CD4-positive, alpha-beta T cell treated with Interleukin-6 for 4 hours (primary cell): ENCODE results near the gene MMP21.
A peak's percentile ranks its signal among the peaks of the same experiment; 100 is the strongest.

ENCODE experiments used
- DNase-seq: peaks from one replicate; pipeline ENCODE4 v3.0.0-alpha.2; 2020; ENCODE audit warnings: mixed read lengths

MMP21 gene, protein sequence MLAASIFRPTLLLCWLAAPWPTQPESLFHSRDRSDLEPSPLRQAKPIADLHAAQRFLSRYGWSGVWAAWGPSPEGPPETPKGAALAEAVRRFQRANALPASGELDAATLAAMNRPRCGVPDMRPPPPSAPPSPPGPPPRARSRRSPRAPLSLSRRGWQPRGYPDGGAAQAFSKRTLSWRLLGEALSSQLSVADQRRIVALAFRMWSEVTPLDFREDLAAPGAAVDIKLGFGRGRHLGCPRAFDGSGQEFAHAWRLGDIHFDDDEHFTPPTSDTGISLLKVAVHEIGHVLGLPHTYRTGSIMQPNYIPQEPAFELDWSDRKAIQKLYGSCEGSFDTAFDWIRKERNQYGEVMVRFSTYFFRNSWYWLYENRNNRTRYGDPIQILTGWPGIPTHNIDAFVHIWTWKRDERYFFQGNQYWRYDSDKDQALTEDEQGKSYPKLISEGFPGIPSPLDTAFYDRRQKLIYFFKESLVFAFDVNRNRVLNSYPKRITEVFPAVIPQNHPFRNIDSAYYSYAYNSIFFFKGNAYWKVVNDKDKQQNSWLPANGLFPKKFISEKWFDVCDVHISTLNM

DNA sequence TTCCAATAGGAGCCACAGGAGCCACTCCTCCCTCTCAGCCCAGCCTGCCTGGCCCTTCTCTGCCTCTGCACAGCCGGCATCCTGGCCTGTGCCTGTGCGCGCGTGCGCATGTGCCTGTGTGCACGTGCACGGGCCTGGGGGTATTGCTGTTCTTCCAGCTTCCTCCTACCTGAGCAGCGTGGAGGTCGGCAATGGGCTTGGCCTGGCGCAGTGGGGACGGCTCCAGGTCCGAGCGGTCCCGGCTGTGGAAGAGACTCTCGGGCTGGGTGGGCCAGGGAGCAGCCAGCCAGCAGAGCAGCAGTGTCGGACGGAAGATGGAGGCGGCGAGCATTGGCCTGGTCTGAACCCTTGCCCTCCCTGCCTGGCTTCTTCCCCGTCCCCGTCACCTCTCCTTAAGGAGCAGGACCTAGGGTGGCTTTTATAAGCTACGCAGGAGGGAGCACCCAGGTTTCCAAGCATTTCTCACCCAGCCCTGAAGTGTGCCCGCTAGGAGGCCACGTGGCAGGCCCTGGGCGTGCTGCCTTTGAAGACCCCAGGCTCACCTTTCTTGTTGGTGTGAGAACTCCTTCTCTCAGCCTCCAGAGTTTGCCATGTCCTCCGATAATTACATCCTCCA lies at the start of gene MMP21:
Gene MMP21 (minus strand): TSS at position 331 of the 616 bp plus-strand sequence. CDS start 0 bp downstream, at position 331.
- no peak for DNase-seq

DNA sequence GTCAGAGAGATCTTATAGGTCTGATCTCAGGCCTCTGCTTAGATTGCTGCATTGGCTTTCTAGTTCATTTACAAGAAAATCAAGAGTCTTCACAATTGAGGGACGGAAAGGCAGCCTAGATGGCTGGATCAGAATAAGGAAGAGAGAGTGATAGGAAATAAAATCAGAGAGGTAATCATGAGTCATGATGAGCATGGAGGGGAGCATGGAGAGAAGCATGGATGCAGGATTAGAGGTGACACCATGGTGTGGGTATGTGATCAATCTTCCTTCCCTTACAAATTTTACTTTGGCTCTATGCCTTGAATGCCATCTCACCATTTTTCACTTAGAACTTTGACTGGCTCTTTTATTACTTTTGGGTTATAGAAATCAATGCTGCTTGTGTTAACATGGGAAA lies 49.1 kb upstream of the MMP21 start:
- no peak for DNase-seq

DNA sequence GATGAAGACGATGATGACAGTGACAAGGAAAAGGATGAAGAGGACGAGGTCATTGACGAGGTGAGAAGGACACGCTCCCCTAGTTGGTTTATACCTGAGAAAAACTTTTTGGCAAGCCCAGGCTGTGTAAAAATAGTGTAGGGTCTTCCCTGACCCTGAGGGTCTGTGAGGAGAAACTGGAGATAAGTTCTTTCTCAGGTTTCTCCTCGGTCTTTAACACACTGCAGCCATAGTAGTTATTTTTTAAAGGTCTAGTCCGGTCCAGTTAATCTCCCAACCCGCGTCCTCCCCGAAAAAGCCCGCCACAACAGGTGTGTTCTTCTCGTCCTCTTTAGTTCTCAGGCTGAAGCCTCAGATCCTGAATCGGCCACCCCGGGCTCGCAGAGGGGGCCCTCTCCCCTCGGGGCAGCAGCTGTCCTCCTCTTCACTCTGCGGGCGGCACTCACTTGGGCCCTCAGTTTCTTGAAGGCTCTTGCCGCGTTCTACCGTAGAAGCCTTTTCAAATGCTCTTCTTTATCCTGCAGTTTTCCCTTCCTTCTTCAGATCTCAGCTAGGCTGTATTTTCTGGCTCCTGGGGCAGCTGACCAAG lies 48.1 kb upstream of the MMP21 start:
- no peak for DNase-seq

DNA sequence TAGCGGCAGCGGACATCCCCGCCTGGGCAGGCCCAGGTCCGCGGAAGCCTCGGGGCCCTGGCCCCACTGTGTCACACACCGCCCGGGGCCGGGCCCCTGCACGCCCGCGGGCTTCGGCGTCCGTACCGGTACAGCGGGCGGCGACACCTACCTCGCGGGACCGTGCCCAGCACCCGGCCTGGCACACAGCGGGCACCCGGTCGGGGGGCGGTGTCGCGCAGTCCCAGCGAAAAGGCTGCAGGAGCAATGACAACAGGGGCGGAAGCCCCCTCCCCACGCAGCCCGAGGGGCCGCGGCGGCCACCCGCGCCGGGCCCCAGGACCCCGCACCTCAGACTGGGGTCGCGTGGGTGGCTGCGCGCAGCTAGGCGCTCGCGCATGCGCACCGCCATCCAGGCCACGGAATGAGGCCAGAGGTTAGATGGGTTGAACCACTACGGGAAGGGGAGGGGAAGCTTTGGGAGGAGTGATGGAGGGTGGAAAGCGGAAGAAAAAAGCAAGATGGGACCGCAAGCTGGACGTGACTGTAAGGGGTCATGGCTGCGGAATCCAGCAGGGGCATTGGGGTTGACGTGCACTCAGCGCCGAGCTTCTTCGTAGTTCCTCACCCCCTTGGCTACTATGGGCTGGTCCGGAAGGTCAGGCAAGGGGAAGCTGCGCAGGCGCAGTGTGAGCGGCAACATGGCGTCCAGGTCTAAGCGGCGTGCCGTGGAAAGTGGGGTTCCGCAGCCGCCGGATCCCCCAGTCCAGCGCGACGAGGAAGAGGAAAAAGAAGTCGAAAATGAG lies 47.4 kb upstream of the MMP21 start, which contains the start of the genes BCCIP and UROS:
Gene BCCIP (plus strand): TSS at position 669 of the 785 bp plus-strand sequence. CDS start 12 bp downstream, at position 681.
Gene UROS (minus strand): TSS at position 381 of the 785 bp plus-strand sequence. CDS start 6,759 bp downstream, outside the sequence.
- DNase-seq: peak; percentile 93

DNA sequence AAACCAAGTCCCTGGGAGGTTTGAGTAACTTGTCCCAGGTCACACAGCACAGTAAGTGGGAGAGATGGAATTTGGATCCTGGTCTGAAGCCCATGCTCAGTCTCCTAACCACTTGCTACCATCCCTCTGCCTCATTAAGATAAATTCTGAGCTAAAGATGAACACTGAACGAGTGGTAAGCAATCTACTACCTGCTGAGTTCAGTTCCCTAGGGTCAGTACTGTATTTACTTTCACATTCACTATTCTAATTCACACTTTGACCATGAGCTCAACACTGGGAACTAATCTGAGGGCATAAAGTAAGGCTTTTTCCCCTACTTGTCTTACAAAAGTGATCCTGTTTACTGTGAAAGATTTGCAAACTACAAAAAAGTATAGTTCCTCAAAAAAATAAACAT lies 45.1 kb upstream of the MMP21 start:
- no peak for DNase-seq

DNA sequence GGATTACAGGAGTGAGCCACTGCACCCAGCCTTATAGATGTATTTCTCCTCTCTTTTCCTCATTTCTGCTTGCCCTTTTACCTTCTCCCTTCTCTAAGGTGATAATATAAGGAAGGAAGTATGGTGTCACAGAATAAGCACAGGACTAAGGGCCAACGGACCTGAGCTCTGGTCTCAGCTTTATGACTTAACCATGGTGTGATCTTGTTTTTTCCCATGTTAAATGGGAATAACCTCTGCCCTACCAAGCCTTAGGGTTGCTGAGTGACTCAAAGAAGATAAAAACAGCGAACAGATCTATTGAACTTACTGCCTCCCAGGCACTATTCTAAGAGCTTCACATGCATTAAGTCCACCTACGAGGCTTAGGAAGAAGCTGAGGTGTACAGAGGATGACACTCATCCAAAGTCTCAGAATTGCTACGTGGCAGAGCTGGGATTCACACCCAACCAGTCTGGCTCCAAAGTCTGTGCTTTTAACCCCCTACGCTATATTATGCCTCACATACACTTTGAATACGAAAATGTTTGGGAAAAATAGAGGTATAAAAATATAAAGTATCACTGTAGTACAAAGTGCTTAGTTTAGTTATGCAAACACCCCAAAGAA lies 41.8 kb upstream of the MMP21 start:
- no peak for DNase-seq

DNA sequence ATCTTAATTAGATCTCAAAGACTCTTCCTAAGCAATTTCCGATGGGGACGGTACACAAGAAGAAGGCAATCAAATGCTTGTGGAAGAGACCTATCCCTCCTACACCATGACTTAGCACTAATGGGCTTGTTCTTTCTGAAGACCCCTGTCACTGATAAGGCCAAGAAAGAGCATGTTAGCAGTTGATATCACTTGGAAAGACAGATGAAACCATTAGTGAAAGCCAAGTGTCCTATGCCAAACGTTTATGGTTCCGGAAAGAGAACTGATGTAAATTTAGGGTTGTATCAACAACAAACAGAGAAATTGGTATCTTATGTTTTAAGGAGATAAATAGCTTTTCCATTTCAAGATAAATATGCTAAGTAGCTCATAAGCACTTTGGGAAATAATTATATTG lies 40.9 kb upstream of the MMP21 start:
- no peak for DNase-seq

DNA sequence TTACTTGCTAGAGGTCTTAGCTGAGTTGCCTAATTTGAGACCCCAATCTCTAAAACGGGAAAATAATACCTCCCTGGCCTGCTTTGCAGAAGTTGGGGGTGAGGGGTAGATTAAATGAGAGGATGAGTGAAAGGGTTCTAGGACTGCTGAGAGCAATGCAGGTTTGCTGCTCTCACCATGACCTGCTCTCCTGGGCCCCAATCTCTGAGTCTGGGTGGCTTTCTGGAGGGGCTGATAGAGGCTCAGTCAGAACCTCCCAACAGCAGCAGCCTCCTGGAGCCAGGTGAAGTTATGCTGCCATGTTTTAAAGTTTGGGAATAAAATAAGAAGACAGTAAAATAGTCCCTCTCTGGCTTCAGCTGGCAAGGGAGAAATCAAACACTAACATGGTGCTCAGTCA lies 40.1 kb upstream of the MMP21 start:
- no peak for DNase-seq

DNA sequence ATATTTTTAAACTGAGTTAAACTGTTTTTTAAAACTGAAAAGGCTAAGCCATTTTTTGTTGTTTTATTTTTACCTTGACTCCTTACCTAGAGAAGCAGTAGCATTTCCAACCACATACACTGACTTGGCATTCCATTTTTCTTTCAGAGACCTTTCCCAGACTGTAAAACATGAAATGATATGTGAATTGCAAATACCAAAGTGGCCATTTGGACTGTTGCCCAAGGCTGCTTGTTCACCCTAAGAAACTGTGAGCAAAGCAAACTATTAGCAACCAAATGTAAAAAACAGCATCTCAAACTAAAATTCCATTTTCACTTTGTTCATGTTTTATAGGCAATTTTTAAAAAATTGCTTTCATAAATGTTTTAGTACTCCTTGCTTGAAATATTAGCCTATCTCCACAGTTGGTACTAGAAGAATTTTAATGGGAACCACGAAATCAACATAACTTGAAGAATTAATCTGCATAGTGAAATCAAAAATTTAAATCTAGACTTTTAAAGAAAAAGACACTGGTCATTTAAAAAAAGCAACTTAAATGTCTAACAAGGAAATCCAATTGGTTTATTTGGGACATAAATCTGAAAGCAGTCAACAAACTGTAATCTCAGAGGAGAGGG lies 36.6 kb upstream of the MMP21 start:
- no peak for DNase-seq

DNA sequence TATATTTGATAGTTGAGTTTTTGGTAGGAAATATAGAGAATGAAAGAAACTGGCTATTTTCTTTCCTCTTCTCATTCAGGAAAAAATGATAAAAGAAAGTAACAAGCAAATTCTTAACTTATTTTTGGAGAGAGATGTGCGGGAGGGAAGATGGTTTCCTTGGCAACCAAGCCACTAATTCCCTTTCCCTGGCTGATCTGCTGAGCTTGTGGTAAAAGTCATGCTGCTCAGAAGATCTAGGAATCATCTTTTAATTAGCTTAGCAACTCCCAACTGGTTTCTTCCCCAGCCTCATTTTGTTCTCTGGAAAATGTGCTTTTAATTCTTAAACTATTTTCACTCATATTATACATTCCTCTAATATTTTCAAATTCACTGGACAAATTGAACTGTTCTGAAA lies 35.6 kb upstream of the MMP21 start:
- no peak for DNase-seq

DNA sequence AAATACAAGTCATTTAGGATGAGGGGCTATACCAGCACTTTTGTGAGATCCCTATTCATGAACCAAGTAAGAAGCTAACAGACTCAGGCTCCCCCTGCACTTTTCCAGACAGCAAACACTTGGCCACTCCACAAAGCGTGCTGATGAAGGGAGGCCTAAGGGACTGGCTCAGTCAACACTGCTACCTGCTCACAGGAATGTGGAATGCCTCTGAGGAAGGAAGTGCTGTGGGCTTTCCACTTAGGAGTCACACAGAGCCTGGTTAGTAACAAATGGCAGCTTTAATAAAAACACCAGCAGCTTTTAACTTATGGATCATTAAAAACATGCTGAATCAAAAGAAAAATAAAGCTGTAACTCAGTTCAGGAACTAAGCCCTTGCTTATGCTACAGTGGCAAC lies 32.4 kb upstream of the MMP21 start:
- DNase-seq: no peak

DNA sequence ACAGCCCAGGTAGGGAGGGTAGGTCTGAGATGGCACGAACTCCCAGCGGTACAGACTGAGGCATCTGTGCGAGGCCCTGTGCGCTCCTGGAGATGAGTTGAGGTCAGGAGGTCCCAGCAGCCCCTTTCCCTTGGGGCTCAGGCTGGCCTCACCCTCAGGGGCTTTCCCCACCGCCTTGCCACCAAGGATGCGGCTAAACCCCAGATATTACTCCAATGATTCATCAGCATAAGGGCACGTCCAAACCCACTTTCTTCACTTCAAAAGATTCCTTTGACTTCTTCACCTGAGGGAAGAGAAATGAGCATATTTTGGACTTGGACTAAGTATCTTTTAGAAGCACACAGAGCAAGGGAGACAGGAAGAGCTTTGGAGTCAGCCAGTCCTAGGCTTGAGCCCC lies 27.1 kb upstream of the MMP21 start:
- no peak for DNase-seq

DNA sequence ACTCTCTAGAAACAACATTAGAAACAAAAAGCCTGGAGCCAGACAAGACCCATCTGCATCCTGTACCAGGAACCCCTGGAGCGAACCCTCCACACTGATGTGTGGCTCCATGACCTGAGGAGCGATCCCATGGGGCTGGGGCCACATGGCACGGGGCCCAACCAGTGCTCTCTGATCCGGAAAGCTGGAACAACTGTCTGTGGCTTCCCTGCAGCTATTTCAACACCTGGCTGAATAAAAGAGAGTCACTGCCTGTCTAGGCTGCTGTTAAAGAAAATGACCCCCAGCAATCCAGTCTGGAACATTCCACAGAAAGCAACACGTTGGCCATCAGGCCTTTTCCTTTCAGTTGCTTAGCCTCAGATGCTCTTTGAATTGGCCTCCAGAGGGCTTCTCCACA lies 26.5 kb upstream of the MMP21 start:
- no peak for DNase-seq

DNA sequence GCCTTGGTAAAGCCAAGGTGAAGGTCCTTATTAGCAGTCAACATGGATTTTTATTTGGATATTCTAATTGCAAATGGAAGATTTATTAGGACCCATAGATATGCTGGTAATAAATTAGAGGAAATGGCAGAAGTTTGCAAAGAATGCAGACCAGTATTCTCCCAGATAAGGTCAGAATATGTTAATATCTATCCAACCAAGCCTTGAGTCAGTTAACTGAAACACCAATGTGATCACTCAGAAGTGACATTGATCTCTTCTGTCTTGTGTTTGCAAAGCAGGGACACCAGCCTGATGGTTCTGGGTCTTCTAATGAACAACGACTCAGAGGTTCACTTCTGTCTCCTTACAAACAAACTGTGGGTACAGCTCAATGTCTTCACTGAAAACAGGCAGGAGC lies 26.0 kb upstream of the MMP21 start:
- no peak for DNase-seq

DNA sequence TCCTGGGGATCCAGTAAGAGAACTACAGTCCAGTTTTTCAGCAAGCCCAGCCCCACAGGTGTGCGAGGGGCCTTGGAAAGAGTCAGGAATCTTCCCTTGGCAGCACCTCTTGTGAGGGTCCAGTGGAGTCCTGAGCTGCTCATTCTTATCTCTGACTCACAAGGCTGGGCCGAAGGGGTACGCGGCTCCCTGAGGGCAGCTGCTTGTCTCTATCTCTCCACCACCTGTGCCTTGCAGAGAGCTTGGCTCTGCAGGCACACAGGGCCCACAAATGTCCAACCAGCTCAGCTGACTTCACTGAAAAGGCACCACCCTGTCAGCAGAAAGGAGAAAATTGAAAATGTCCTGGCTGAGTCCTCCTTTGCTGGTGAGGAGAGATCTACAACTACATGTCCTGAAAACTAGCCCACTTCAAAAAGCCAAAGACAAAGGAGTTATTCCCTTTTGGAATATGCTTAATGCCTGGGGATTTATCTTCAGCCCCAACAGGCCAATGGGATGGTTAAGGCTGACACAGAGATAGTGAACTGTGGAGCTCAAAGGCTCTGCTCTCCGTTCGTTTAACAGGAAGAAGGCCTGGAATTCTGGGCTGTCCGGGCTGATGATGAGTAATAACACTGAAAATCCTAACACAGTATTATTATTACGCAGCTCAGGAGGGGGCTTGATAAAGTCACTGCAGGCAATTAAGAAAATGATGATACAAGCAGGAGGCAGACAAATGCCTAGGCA lies 24.0 kb upstream of the MMP21 start:
- DNase-seq: no peak

DNA sequence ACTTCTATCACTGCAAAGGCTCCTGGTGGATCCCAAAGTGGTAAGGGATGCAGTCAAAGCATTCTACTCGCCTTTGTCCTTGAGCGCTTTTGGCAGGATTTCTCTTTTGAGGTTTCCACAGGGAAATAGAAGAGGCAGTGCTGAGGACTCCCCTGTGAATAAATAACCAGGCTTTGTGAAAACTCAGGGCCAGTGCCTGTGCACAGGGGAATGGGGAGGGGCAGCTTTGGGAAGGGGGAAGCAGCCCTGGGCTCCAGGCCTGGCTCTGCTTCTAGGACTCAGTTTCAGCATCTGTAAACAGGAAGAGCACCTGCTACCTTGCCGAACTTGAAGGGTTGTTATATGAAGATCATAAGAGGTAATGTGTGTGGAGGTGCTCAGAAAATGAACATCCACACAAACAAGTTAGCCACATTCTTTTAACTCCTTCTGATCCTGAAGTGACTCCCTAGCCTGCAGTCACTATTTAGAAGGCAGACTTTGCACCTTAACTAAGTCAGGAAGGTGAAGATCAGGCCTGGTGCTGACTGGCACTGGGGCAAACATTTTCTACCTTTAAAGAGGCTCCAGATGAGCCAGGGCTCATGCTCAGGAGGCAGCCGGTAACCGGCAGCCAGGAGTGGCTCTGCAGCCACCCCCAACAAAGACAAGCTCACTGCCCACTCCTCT lies 22.5 kb upstream of the MMP21 start:
- no peak for DNase-seq

DNA sequence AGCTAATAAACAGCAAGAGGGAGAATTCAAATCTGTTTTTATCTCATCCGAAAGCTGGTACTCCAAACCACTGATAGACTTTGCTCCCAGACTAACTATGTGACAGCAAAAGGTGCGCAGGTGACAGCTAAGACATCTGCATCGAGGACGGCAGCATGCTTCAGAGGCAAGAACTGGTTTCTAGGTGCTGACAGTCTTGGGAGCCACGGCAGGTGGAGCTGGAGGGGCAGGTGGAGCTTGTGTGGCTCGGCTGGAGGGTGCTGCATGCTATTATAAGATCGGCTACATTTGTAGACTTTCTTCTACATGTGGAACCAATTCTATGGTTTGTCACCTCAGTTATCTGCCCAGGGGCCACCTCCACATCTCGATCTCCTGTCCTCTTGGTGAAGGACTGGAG lies 21.8 kb upstream of the MMP21 start:
- DNase-seq: no peak

DNA sequence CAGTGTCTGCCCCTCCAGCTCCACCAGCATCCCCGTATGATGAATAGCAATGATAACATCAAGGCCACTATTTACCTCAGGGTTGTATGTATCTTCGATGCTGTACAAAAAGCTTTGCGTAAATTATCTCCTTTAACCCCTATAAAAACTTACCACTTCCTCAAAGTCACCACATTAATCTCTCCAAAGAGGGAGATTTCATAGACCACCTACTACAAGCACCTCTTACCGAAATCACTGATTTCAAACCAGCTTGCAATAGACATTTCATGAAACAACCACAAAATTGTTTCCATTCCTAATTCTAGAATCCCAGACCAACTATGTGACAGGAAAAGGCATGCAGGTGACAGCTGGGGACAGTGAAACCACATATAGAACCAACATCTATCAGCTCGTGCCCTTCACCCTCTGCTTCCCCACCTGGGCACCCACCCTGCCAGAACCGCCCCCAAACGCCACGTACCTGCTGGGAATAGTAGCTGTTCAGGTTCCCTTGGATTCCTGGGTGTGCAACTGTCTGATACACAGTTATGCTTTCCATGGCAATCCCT lies 20.1 kb upstream of the MMP21 start:
- no peak for DNase-seq

DNA sequence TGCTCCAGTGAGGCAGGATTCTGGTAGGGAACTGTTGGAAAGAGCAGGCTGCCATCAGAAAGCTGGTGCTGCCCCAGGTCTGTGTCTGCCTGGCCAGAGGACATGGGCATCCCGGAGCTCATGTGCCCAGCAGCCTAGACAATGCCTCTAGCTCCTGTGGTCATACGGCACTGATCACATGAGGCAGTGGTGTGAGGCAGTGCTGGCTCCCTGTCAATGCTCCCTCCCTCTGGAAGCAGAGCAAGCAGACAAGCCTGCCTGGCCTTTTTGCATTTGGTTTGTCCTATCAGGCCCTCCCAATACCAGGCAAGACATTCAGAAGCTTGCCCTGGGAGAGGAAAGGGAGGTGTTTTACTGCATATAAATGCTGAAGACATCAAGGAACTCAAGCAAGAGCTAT lies 19.5 kb upstream of the MMP21 start:
- no peak for DNase-seq
